NT2/D1 (cell line): ENCODE data around the gene KLF16.

ENCODE experiments used
- DNase-seq: peaks from one replicate; pipeline ENCODE4 v3.0.0-alpha.2; 2011; ENCODE audit warnings: low read depth, low spot score
- H3K27me3 ChIP-seq: 2 replicates; pipeline ENCODE4 v1.6.0; 2011; ENCODE audit warnings: mild to moderate bottlenecking; ENCODE audit not compliant: insufficient read length, insufficient read depth
- H3K36me3 ChIP-seq: 2 replicates; pipeline ENCODE4 v1.6.1; 2011; ENCODE audit warnings: mild to moderate bottlenecking, low read length, mixed read lengths; ENCODE audit not compliant: insufficient read depth, insufficient read length
- H3K4me1 ChIP-seq: 2 replicates; pipeline ENCODE4 v1.5.1; 2011; ENCODE audit not compliant: insufficient read depth, insufficient read length
- H3K4me3 ChIP-seq: 2 replicates; pipeline ENCODE4 v1.5.1; 2011; ENCODE audit warnings: low read depth; ENCODE audit not compliant: insufficient read length
- H3K9ac ChIP-seq: 2 replicates; pipeline ENCODE4 v1.6.0; 2011; ENCODE audit warnings: low read depth; ENCODE audit not compliant: insufficient read length
- H3K9me3 ChIP-seq: 2 replicates; pipeline ENCODE4 v1.5.1; 2011; ENCODE audit warnings: mild to moderate bottlenecking, low read length; ENCODE audit not compliant: insufficient read depth
- SUZ12 ChIP-seq: IDR thresholded peaks from 2 replicates; pipeline ENCODE4 v1.6.1; 2011; ENCODE audit not compliant: insufficient read length, insufficient read depth; ENCODE audit errors: extremely low read depth
- YY1 ChIP-seq: IDR thresholded peaks from 2 replicates; pipeline ENCODE4 v1.6.1; 2011; ENCODE audit not compliant: insufficient read length, insufficient read depth
- ZNF274 ChIP-seq: IDR thresholded peaks from 2 replicates; pipeline ENCODE4 v1.6.1; 2011; ENCODE audit warnings: mild to moderate bottlenecking, low read depth, low read length

The KLF16 gene

DNA sequence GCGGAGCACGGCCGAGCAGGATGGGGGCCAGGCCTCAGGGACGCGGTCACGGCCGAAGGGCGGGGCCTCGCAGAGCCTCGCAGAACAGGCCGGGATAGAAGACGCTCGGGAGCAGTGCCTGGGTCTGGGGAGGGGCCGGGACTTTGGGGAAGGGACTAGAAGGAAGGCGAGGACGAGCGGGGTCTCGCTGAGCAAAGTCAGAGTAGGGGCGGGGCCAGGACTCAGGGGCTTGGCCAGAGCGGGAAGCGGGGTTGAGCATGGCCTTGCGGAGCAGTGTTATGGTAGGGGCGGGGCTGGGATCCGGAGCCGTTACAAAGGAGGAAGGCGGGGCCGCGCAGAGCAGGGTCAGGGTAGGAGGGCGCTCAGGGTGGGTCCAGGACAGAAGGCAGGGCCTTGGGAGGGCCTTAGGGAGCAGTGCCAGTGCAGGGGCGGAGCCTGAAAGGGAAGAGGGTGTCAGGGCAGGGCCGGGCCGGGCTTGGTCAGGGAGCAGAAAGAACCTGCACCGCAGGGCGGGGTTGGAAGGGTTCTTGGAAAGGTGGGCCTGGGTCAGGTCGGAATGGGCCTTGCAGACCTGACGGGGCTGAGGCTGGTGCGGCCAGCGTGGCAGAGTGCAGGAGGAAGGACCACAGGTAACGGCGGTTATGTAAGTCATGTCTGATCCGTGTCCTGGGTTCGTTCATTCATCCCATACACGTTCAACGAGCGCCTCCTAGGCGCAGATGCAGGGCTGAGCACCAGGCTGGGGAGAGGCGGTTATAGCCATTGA is 50.8 kb downstream of the KLF16 start:
- DNase-seq = peak; percentile 96
- Histone ChIP-seq H3K4me3 (peak overlapping the region; percentile 54), H3K27me3 (no peaks in the 10 kb centered on the region), H3K9ac (peak overlapping the region; percentile 74), H3K4me1 (peaks cover 21% of the 10 kb centered on the region), H3K9me3 (no peaks in the 10 kb centered on the region), H3K36me3 (peaks cover 33% of the 10 kb centered on the region)
- TF ChIP-seq ZNF274 = no peak
- no peak for TF ChIP-seq SUZ12
- TF ChIP-seq YY1 = no peak

DNA sequence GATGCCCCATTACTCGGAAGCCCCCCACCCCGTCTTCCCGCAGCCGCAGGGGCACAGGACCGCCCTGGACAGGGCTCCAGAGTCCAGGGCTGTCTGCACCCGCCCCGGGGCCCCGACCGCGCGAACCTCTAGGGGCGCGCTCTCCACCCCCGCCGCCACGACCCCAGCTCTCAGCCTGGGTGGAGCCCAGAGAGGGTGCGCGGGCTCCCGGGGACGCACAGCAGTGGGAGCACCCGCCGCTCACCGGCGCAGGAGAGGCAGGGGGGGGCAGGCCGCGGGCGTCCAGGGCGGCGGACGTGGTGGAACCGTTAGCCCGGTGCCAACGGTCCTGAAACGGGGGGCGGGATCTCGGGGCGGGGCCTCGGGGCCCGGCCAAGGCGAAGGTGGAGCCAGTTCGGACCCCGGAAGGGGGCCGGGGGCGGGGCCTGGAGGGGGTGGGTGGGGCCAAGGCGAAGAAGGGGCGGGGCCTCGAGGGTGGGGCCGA is 51.4 kb downstream of the KLF16 start, which contains the start of gene ATP8B3:
ATP8B3 (minus strand) TSS at position 335 of the 484 bp plus-strand sequence. CDS start 540 bp downstream, outside the sequence.
- H3K9ac ChIP-seq = peak within 1 kb of the TSS; percentile 74
- DNase-seq = no peak
- no peak for TF ChIP-seq ZNF274
- TF ChIP-seq YY1 = no peak
- no peak for TF ChIP-seq SUZ12

DNA sequence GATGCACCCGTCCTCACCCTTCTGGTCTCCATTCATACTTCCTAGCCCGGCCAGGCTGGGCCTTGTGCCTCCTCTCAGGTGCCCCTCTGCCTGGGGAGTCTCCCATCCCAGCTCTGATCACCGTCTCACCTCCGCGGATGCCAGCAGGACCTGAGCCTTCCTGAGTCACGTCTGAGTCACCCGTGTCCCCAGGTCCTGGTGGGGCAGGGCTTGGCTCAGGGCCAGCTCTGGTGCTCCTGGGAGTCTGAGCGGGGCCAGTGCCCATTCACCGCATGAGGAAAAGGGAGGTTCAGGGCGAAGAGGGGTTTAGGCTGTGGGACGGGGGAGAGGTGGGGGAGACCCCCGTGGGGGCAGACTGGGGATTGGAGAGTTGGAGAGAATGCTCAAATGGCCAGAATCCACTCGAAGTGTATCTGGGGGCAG is 51.9 kb downstream of the KLF16 start:
- H3K9ac ChIP-seq = peak overlapping the region; percentile 64
- DNase-seq = no peak
- no peaks in the 10 kb centered on the region for H3K9me3 ChIP-seq
- peak overlapping the region; percentile 37 for H3K4me3 ChIP-seq
- TF ChIP-seq YY1 (no peak), ZNF274 (no peak), SUZ12 (no peak)
- no peaks in the 10 kb centered on the region for H3K27me3 ChIP-seq
- H3K4me1 ChIP-seq = peaks cover 21% of the 10 kb centered on the region
- H3K36me3 ChIP-seq = peaks cover 22% of the 10 kb centered on the region

More for the DNA sequence above, 51.4 kb downstream of the KLF16 start, which contains the start of gene ATP8B3:
- H3K36me3 ChIP-seq = peaks cover 27% of the 10 kb centered on the region
- H3K27me3 ChIP-seq = no peaks in the 10 kb centered on the region
- no peaks in the 10 kb centered on the region for H3K9me3 ChIP-seq
- peaks cover 21% of the 10 kb centered on the region for H3K4me1 ChIP-seq
- peak within 1 kb of the TSS; percentile 54 for H3K4me3 ChIP-seq

DNA sequence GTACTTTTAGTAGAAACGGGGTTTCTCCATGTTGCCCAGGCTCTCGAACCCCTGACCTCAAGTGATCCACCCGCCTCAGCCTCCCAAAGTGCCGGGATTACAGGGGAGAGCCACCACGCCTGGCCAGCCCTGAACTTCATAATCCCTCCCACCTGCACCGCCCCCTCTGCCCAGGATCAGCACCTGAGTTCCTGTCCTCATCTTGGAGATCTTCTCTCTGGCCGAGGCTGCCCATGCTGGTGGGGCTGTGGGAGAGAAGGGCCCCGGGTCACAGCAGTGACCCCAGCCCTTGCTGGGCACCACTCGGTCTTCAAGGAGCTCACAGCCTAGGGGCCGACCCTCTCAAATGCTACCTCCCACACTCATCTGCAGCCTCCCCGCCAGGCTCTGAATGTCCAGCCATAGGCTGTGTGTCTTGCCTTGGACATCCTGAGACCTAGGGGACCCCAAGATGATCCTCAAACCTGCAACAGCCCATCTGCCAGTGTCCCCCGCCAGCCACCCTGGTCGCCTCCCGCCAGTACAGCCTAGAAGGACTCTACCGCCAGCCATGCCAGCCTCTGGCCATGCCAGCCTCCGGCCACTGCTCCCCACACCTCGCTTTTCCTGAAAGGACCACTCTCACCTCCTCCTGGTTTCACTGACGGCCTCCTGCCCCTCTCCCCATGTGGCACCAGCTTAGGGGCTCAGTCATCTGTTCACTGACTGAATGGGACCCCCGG is 52.8 kb downstream of the KLF16 start:
- Histone ChIP-seq H3K4me1 (peaks cover 20% of the 10 kb centered on the region), H3K9me3 (no peaks in the 10 kb centered on the region), H3K36me3 (peaks cover 14% of the 10 kb centered on the region), H3K27me3 (no peaks in the 10 kb centered on the region), H3K9ac (peak overlapping the region; percentile 26), H3K4me3 (no peak overlapping the region)
- no peak for TF ChIP-seq ZNF274
- TF ChIP-seq YY1 = no peak
- no peak for TF ChIP-seq SUZ12
- DNase-seq = no peak

DNA sequence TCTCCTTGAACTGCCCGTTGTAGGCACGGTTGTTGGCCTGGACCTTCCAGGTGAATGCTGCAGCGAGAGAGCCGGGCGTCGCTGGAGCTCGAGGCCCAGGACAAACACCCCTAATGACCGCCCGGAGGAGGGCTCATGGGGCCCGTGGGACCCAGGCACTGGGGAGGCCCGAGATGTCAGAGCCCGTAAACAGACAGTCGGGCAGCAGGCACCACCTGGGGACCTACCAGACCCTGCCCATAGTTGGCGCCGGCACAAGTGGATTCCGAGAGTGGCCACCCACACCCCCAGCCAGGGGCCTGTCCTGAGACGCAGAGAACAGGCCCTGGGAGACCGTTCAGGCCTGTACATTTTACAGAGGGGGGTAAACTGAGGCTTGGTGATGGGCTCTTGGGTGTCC is 53.7 kb downstream of the KLF16 start:
- no peaks in the 10 kb centered on the region for H3K27me3 ChIP-seq
- H3K36me3 ChIP-seq = peaks cover 7% of the 10 kb centered on the region
- H3K4me1 ChIP-seq = peaks cover 21% of the 10 kb centered on the region
- no peaks in the 10 kb centered on the region for H3K9me3 ChIP-seq
- no peak for DNase-seq
- no peak overlapping the region for H3K9ac ChIP-seq
- no peak overlapping the region for H3K4me3 ChIP-seq
- TF ChIP-seq SUZ12 = no peak
- no peak for TF ChIP-seq ZNF274
- no peak for TF ChIP-seq YY1

DNA sequence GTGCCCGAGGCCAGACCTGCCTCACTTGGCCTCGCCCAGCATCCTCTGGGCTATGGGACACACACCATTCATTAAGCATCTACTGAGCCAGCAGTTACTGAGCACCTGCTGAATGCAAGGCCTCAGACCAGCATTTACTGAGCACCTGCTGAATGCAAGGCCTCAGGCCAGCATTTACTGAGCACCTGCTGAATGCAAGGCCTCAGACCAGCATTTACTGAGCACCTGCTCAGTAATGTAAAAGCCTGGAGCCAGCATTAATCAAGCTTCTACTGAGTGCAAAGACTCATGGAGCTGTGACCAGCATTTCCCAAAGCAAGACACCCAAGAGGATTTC is 55.0 kb downstream of the KLF16 start:
- no peaks in the 10 kb centered on the region for H3K27me3 ChIP-seq
- DNase-seq = no peak
- H3K9ac ChIP-seq = no peak overlapping the region
- no peak overlapping the region for H3K4me3 ChIP-seq
- TF ChIP-seq SUZ12 = no peak
- no peak for TF ChIP-seq ZNF274
- TF ChIP-seq YY1 = no peak
- H3K36me3 ChIP-seq = no peaks in the 10 kb centered on the region
- H3K9me3 ChIP-seq = no peaks in the 10 kb centered on the region
- peaks cover 21% of the 10 kb centered on the region for H3K4me1 ChIP-seq
